K562 (cell line): ENCODE data around the gene ABCC6. TPM values are rescaled to one million over a fixed set of nuclear protein-coding genes. Genes with fewer than 3 reads are reported as not detected.
"Not testable (repeated sequence)": the region's sequence is repeated elsewhere in the genome, so short reads cannot be mapped to it uniquely, and the experiment has no call there.

Experiments used
- ATAC-seq: fragments of 200-7000 bp; cut with Tn5 transposase; 3 replicates; pipeline ENCODE4 v1.9.1; 2020; ENCODE audit warnings: moderate library complexity
- BruUV-seq: library from RNA; stranded (reverse); fragments of 400-500 nt; replicated peaks from 2 replicates; lab custom pipeline; 2021; lab: Mats Ljungman, UMichigan
- CTCF ChIA-PET: fragments of 300-600 bp; formaldehyde crosslinking; extraction: SDS; loops from one replicate; lab custom pipeline; 2021; ENCODE audit warnings: low intra/inter-chr PET ratio; lab: Yijun Ruan, JAX
- POLR2A ChIA-PET: fragments of 300-600, 350-650 bp; sonication (Branson Sonifier 250); formaldehyde crosslinking; extraction: SDS; loops from one replicate; lab custom pipeline; 2021; ENCODE audit warnings: antibody characterized with exemption, inconsistent platforms; lab: Yijun Ruan, JAX
- DNase-seq, 4 experiments: peaks; one replicate each; pipeline versions ENCODE4 v3.0.0 to v3.0.0-alpha.2; 2011 to 2018; ENCODE audit warnings: low spot score in 3 of 4, mixed read lengths in 3 of 4; ENCODE audit errors: extremely low read depth in 1 of 4
- FAIRE-seq: peaks from 2 replicates; lab custom pipeline; 2011; peaks lifted over from hg19 to GRCh38; lab: Jason Lieb, UNC
- H2AFZ ChIP-seq: 2 replicates; pipeline ENCODE4 v1.6.0; 2011; ENCODE audit warnings: low read depth, low read length, control low read depth, inconsistent platforms
- H3K27ac ChIP-seq: fragments of 200-600 bp; 3 replicates; pipeline ENCODE4 v1.8.0; 2011; ENCODE audit warnings: low read depth, mild to moderate bottlenecking, control low read depth, inconsistent platforms, low read length, moderate library complexity, mixed read lengths; ENCODE audit errors: extremely low read depth
- H3K27me3 ChIP-seq, 2 experiments: fragments of 300-600 bp in 1 of 2; 2 replicates in 1 of 2; 3 replicates in 1 of 2; pipeline versions ENCODE4 v1.6.0 to v1.8.0; 2011; ENCODE audit warnings: inconsistent platforms in 2 of 2, low read length in 2 of 2, mild to moderate bottlenecking in 1 of 2, mixed read lengths in 1 of 2, moderate library complexity in 1 of 2; ENCODE audit not compliant: control insufficient read depth in 2 of 2, insufficient read depth in 2 of 2
- H3K36me3 ChIP-seq: fragments of 300-600 bp; 3 replicates; pipeline ENCODE4 v1.8.0; 2011; ENCODE audit warnings: mild to moderate bottlenecking, low read length, inconsistent platforms; ENCODE audit not compliant: control insufficient read depth, insufficient read depth
- H3K4me1 ChIP-seq, 2 experiments: fragments of 200-600 bp in 1 of 2; replicated peaks in 1 of 2; 2 replicates in 1 of 2; 3 replicates in 1 of 2; pipeline versions ENCODE4 v1.5.1 to v1.8.0; 2011; ENCODE audit warnings: inconsistent platforms in 2 of 2, low read length in 2 of 2, mild to moderate bottlenecking in 1 of 2, mixed read lengths in 1 of 2, moderate library complexity in 1 of 2; ENCODE audit not compliant: control insufficient read depth in 2 of 2, insufficient read depth in 2 of 2
- H3K4me2 ChIP-seq: 2 replicates; pipeline ENCODE4 v1.6.1; 2011; ENCODE audit warnings: low read length, control low read depth, inconsistent platforms, mixed read lengths; ENCODE audit not compliant: insufficient read depth
- H3K4me3 ChIP-seq: fragments of 200-600 bp; sonication (generic), shearing (Covaris generic); 2 replicates; pipeline ENCODE4 v1.5.1; 2016; ENCODE audit warnings: control low read depth, inconsistent platforms
- H3K79me2 ChIP-seq: fragments of 200-600 bp; 3 replicates; pipeline ENCODE4 v1.8.0; 2011; ENCODE audit warnings: low read length, inconsistent platforms; ENCODE audit not compliant: control insufficient read depth, insufficient read depth
- H3K9ac ChIP-seq, 2 experiments: 2 replicates each; pipeline versions ENCODE4 v1.6.0 to v1.6.1; 2011; ENCODE audit warnings: low read depth in 2 of 2, low read length in 2 of 2, control low read depth in 1 of 2, inconsistent platforms in 1 of 2, mild to moderate bottlenecking in 1 of 2, mixed read lengths in 1 of 2; ENCODE audit not compliant: insufficient read depth in 1 of 2
- H3K9me1 ChIP-seq: one replicate; pipeline ENCODE4 v1.6.0; 2011; ENCODE audit warnings: inconsistent platforms, mild to moderate bottlenecking, low read length, moderate library complexity; ENCODE audit not compliant: control insufficient read depth, insufficient read depth
- H3K9me3 ChIP-seq: replicated peaks from 2 replicates; pipeline ENCODE4 v1.5.1; 2011; ENCODE audit warnings: low read depth, low read length, inconsistent platforms; ENCODE audit not compliant: control insufficient read depth, insufficient read depth
- H4K20me1 ChIP-seq: replicated peaks from 2 replicates; pipeline ENCODE4 v1.6.1; 2011; ENCODE audit warnings: low read length, inconsistent platforms, mixed read lengths; ENCODE audit not compliant: control insufficient read depth, insufficient read depth
- WGBS: fragments of 100-300 bp; shearing (Covaris generic); methylation state at CpG from one replicate; pipeline ENCODE4 v1.1.6; 2016; ENCODE audit warnings: low coverage, mixed read lengths; ENCODE audit not compliant: insufficient coverage; ENCODE audit errors: missing lambda C conversion rate; 5-methylcytosine and 5-hydroxymethylcytosine counted together
- in situ Hi-C: fragments of 300-500 bp; cut with MboI; formaldehyde crosslinking; loops from 4 replicates; pipeline ENCODE4 v1.15.0; 2018; ENCODE audit warnings: inconsistent platforms, mixed read lengths
- intact Hi-C: fragments of 100-400 bp; cut with micrococcal nuclease; formaldehyde crosslinking; loops from 2 replicates; pipeline ENCODE4 v1.14.2; 2022
- polyA plus RNA-seq, 8 experiments: library from polyadenylated mRNA; depleted of rRNA in 4 of 8; stranded (reverse) in 5 of 8; unstranded in 3 of 8; fragments of >200 nt; fragmentation: Nextera tagmentation in 2 of 8; fragmentation: Illumina TruSeq in 1 of 8; extraction: Ambion mirVana in 2 of 8; extraction: Trizol in 1 of 8; gene quantifications; 2 replicates each; pipeline versions ENCODE4 v1.2.1 to v1.2.3, GENCODE V29; 2011 to 2014; ENCODE audit warnings: inconsistent platforms in 1 of 8, missing spikeins in 1 of 8
- total RNA-seq, 7 experiments: library from RNA; depleted of rRNA in 6 of 7; stranded (reverse); fragments of >200 nt in 6 of 7; fragmentation: Illumina TruSeq in 2 of 7; extraction: Trizol in 2 of 7; gene quantifications; 2 replicates each; pipeline versions ENCODE4 v1.2.1 to v1.2.3, GENCODE V29; 2011 to 2021; ENCODE audit warnings: low replicate concordance in 1 of 7

ABCC6 gene
- total and polyA plus RNA-seq, 9 of the 15 experiments (the other 6 are each of a cell fraction or from before 2014, with no cell fraction given): 0.03 to 0.46 (median 0.07) TPM; not detected in 4

DNA sequence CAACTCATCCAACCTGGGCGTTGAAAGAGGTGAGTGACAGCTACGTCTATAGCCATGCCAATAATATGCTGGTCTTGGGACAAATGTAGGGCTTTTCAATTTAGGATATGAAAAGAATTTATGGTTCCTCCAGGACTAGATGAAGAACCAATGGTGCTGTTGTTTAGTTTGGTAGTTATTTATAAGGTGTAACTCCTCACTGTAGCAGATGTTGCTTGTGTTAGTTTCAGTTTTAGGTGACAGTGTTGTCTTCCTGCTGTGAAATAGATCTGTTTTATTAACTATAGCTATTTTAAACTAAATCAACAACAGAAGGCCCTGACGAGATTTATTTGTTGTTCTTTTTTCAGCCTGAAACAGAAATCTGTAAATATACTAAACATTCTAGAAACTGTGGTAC is 24.1 kb upstream of the ABCC6 start:
- H4K20me1 ChIP-seq, intact Hi-C loops, H3K27me3 ChIP-seq, POLR2A ChIA-PET, H3K9me3 ChIP-seq, H3K4me3 ChIP-seq, BruUV-seq, H3K4me1 ChIP-seq, H3K79me2 ChIP-seq, in situ Hi-C loops, H3K9me1 ChIP-seq, H3K27ac ChIP-seq, H3K4me2 ChIP-seq, H3K9ac ChIP-seq, H3K36me3 ChIP-seq, ATAC-seq, CTCF ChIA-PET, DNase-seq, H2AFZ ChIP-seq, FAIRE-seq: not testable (repeated sequence)
- WGBS: no CpG with 5 or more reads among the region's 3 CpGs

- peak; percentile 78 for ATAC-seq
- H3K4me1 ChIP-seq, in situ Hi-C loops, H3K79me2 ChIP-seq, H3K9me1 ChIP-seq, H2AFZ ChIP-seq, H3K36me3 ChIP-seq, H3K27ac ChIP-seq, H3K9ac ChIP-seq, H3K27me3 ChIP-seq, H3K4me3 ChIP-seq, H3K4me2 ChIP-seq, BruUV-seq, FAIRE-seq, H3K9me3 ChIP-seq, DNase-seq, POLR2A ChIA-PET, CTCF ChIA-PET, H4K20me1 ChIP-seq, intact Hi-C loops: not testable (repeated sequence)
- 0% methylated on average over 1 of the region's 8 CpGs for WGBS
Observed at GRCh38 chr16:16246578-16247262, 23.4 kb upstream of the ABCC6 start.

GRCh38 chr16:16243886-16244285 is 20.6 kb upstream of the ABCC6 start:
- H4K20me1 ChIP-seq, H3K9ac ChIP-seq, intact Hi-C loops, H3K4me3 ChIP-seq, H3K9me1 ChIP-seq, H3K4me1 ChIP-seq, POLR2A ChIA-PET, H2AFZ ChIP-seq, H3K36me3 ChIP-seq, BruUV-seq, H3K27ac ChIP-seq, H3K27me3 ChIP-seq, CTCF ChIA-PET, ATAC-seq, in situ Hi-C loops, H3K79me2 ChIP-seq, H3K4me2 ChIP-seq, DNase-seq, H3K9me3 ChIP-seq, FAIRE-seq: not testable (repeated sequence)
- WGBS: 94% methylated on average over 8 of the region's 11 CpGs

- H2AFZ ChIP-seq, H4K20me1 ChIP-seq, POLR2A ChIA-PET, H3K4me1 ChIP-seq, FAIRE-seq, H3K4me3 ChIP-seq, H3K27me3 ChIP-seq, CTCF ChIA-PET, DNase-seq, in situ Hi-C loops, H3K4me2 ChIP-seq, intact Hi-C loops, H3K79me2 ChIP-seq, BruUV-seq, H3K9me1 ChIP-seq, H3K27ac ChIP-seq, H3K36me3 ChIP-seq, H3K9me3 ChIP-seq, ATAC-seq, H3K9ac ChIP-seq: not testable (repeated sequence)
- WGBS: 62% methylated on average over 3 of the region's 4 CpGs
Observed at GRCh38 chr16:16240667-16241066, 17.4 kb upstream of the ABCC6 start.
